ACC112 (cell line): Measurements from ENCODE around the gene EPHA10.
A peak's percentile ranks its signal among the peaks of the same experiment; 100 is the strongest.

Experiments used
- H2AFZ ChIP-seq: fragments of 200-600 bp; sonication (generic); one replicate; pipeline ENCODE4 v1.6.0; 2017; ENCODE audit warnings: antibody characterized with exemption, low read length; ENCODE audit not compliant: unreplicated experiment
- H3K27ac ChIP-seq: fragments of 200-600 bp; sonication (generic); 2 replicates; pipeline ENCODE4 v1.5.1; 2014; ENCODE audit warnings: low read depth, mild to moderate bottlenecking, antibody characterized with exemption, low read length, moderate library complexity
- H3K27me3 ChIP-seq: fragments of 200-600 bp; sonication (generic); 2 replicates; pipeline ENCODE4 v1.6.1; 2014; ENCODE audit warnings: mild to moderate bottlenecking, antibody characterized with exemption, low read length, moderate library complexity, mixed read lengths; ENCODE audit not compliant: insufficient read depth
- H3K36me3 ChIP-seq: fragments of 200-600 bp; sonication (generic); 2 replicates; pipeline ENCODE4 v1.6.1; 2016; ENCODE audit warnings: mild to moderate bottlenecking, antibody characterized with exemption, low read length, moderate library complexity, mixed read lengths; ENCODE audit not compliant: insufficient read depth
- H3K4me1 ChIP-seq: fragments of 200-600 bp; sonication (generic); one replicate; pipeline ENCODE4 v1.6.1; 2016; ENCODE audit warnings: low read length, mixed read lengths; ENCODE audit not compliant: insufficient read depth, unreplicated experiment, control insufficient read depth
- H3K4me3 ChIP-seq: fragments of 200-600 bp; sonication (generic); 2 replicates; pipeline ENCODE4 v1.5.1; 2014; ENCODE audit warnings: mild to moderate bottlenecking, low read depth, low read length
- H3K79me2 ChIP-seq: fragments of 200-600 bp; sonication (generic); one replicate; pipeline ENCODE4 v1.6.0; 2016; ENCODE audit warnings: low read length; ENCODE audit not compliant: control insufficient read depth, unreplicated experiment, insufficient read depth

The EPHA10 gene

DNA sequence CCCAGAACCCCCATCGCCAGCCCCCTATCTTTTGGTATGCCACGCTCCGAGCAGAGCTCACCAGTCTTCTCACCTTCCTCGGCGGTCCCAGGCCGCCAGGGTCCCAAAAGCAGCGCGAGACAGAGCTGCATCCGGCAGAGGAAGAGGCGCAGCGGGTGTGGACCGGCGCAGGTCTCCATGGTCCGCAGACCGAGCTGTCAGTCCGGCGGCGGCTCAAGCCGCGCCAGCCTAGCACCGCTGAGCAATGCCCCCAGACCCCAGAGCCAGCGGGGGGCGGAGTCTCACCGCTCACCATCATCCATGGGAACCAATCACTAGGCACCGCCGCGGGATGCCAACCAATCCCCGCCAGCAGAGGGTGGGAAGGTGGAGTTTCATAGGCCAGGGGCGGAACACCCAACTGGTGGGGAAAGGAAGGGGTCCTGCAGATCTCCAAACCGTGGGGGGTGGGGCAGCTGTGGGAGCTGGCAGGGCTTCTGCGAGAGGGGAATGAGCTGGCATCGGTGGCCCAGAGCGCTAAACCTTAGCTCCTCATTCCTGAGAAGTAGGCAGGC is at the start of gene EPHA10:
TSS of gene EPHA10 (minus strand) at position 233 of the 554 bp plus-strand sequence. CDS start at position 179, 54 bp downstream.
- Histone ChIP-seq H3K27me3 (peaks cover 95% of the 10 kb centered on the region), H3K79me2 (no peaks in the 10 kb centered on the region), H2AFZ (no peak within 1 kb of the TSS), H3K4me3 (no peak within 1 kb of the TSS), H3K4me1 (no peaks in the 10 kb centered on the region), H3K27ac (no peak within 1 kb of the TSS), H3K36me3 (no peaks in the 10 kb centered on the region)

DNA sequence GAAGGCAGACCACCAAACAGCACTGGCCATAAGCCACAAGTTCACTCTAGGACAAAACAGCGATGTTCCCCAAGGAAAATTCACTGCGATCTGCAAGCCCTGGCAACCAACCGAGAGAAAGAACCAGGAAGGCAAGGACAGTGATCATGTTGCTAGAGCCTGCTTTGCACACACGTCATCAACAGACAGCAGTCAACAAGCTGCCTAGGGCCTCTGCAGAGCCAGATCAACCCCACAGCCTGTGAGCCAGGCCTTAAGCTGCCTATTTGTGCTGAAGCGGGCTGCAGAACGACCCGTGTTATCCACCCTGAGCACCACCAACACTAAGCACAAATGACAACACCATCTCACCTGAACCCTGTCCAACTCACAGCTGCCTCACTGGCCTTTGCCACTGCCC is 49.3 kb upstream of the EPHA10 start:
- Histone ChIP-seq H3K27ac (no peak overlapping the region), H3K27me3 (no peaks in the 10 kb centered on the region), H3K36me3 (no peaks in the 10 kb centered on the region), H3K4me3 (no peak overlapping the region), H3K79me2 (no peaks in the 10 kb centered on the region), H3K4me1 (peaks cover 17% of the 10 kb centered on the region), H2AFZ (no peak overlapping the region)

- Histone ChIP-seq H3K4me1 (peaks cover 20% of the 10 kb centered on the region), H2AFZ (no peak overlapping the region), H3K4me3 (no peak overlapping the region), H3K27ac (no peak overlapping the region), H3K79me2 (peaks cover 6% of the 10 kb centered on the region), H3K27me3 (no peaks in the 10 kb centered on the region), H3K36me3 (no peaks in the 10 kb centered on the region)
Measured at GRCh38 chr1:37813529-37814145, 48.7 kb upstream of the EPHA10 start.

- Histone ChIP-seq H3K27ac (peak overlapping the region; percentile 59), H3K4me3 (no peak overlapping the region), H3K27me3 (no peaks in the 10 kb centered on the region), H3K36me3 (no peaks in the 10 kb centered on the region), H3K79me2 (peaks cover 21% of the 10 kb centered on the region), H2AFZ (no peak overlapping the region), H3K4me1 (peaks cover 24% of the 10 kb centered on the region)
Measured at GRCh38 chr1:37811027-37811655, 46.2 kb upstream of the EPHA10 start.

- H3K36me3 ChIP-seq = peaks cover 5% of the 10 kb centered on the region
- H3K27me3 ChIP-seq = no peaks in the 10 kb centered on the region
- peak overlapping the region; percentile 59 for H3K27ac ChIP-seq
- no peak overlapping the region for H2AFZ ChIP-seq
- no peak overlapping the region; the same call in 1 of the 2 replicates for H3K4me3 ChIP-seq
- H3K4me1 ChIP-seq = peaks cover 24% of the 10 kb centered on the region
- peaks cover 28% of the 10 kb centered on the region for H3K79me2 ChIP-seq
Measured at GRCh38 chr1:37809942-37810341, 45.0 kb upstream of the EPHA10 start.

GRCh38 chr1:37808369-37809319 is 43.7 kb upstream of the EPHA10 start:
- H2AFZ ChIP-seq = peak overlapping the region; percentile 52
- peaks cover 28% of the 10 kb centered on the region for H3K79me2 ChIP-seq
- H3K36me3 ChIP-seq = peaks cover 14% of the 10 kb centered on the region
- peak overlapping the region; percentile 98 for H3K4me3 ChIP-seq
- no peaks in the 10 kb centered on the region for H3K27me3 ChIP-seq
- H3K27ac ChIP-seq = peak overlapping the region; percentile 59
- peaks cover 24% of the 10 kb centered on the region for H3K4me1 ChIP-seq

- H3K27me3 ChIP-seq = no peaks in the 10 kb centered on the region
- H2AFZ ChIP-seq = peak within 1 kb of the TSS; percentile 52
- peaks cover 24% of the 10 kb centered on the region for H3K4me1 ChIP-seq
- peak within 1 kb of the TSS; percentile 59 for H3K27ac ChIP-seq
- H3K36me3 ChIP-seq = peaks cover 21% of the 10 kb centered on the region
- peak within 1 kb of the TSS; percentile 98 for H3K4me3 ChIP-seq
- peaks cover 28% of the 10 kb centered on the region for H3K79me2 ChIP-seq
Measured at GRCh38 chr1:37807555-37808368, 42.8 kb upstream of the EPHA10 start, which contains the start of the genes C1orf122 and YRDC. Gene C1orf122, plus strand, starts transcription at chr1:37807790. Its CDS starts 615 bp downstream, at chr1:37808405. Gene YRDC, minus strand, starts transcription at chr1:37808208. Its CDS starts 28 bp downstream, at chr1:37808180.

- Histone ChIP-seq H3K79me2 (peaks cover 28% of the 10 kb centered on the region), H3K27me3 (no peaks in the 10 kb centered on the region), H2AFZ (peak overlapping the region; percentile 48), H3K36me3 (peaks cover 26% of the 10 kb centered on the region), H3K27ac (peak overlapping the region; percentile 59), H3K4me3 (peak overlapping the region; percentile 98), H3K4me1 (peaks cover 24% of the 10 kb centered on the region)
Measured at GRCh38 chr1:37807220-37807554, 42.3 kb upstream of the EPHA10 start.

DNA sequence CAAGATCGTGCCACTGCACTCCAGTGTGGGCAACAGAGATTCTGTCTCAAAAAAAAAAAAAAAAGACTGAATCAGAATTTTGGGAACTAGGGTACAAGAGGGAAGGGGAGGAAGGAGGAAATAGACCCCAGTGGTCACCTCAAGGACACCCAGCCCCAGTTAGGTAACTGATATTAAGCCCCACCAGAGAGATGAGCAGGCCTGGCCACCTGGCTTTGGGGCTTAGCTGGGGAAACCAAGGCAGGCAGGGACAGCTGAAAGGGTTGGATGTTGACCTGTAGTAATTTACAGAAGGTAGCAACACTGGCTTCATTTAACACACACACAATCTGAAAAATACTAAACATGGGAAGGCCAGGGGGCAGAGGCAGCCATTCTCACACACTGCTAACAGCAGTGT is 37.5 kb upstream of the EPHA10 start:
- peaks cover 26% of the 10 kb centered on the region for H3K36me3 ChIP-seq
- no peak overlapping the region for H3K27ac ChIP-seq
- H3K79me2 ChIP-seq = peaks cover 20% of the 10 kb centered on the region
- peaks cover 4% of the 10 kb centered on the region for H3K4me1 ChIP-seq
- H2AFZ ChIP-seq = no peak overlapping the region
- no peaks in the 10 kb centered on the region for H3K27me3 ChIP-seq
- H3K4me3 ChIP-seq = no peak overlapping the region
